Mesenchymal stem cell (in vitro differentiated cells and primary cell): ENCODE results near the gene RTKN.
A peak's percentile ranks its signal among the peaks of the same experiment; 100 is the strongest.

Experiments
- DNase-seq: peaks from one replicate; pipeline ENCODE4 v3.0.0-alpha.2; 2013
- H2AFZ ChIP-seq: one replicate; pipeline ENCODE4 v1.6.1; 2013; ENCODE audit warnings: low read depth, mild to moderate bottlenecking, control low read depth, inconsistent platforms, low read length, moderate library complexity
- H2AK5ac ChIP-seq: 2 replicates; pipeline ENCODE4 v1.6.1; 2013; ENCODE audit warnings: low read length, moderate library complexity, mild to moderate bottlenecking, inconsistent platforms; ENCODE audit not compliant: severe bottlenecking
- H2BK120ac ChIP-seq: one replicate; pipeline ENCODE4 v1.6.1; 2013; ENCODE audit warnings: low read depth, mild to moderate bottlenecking, inconsistent platforms, low read length, moderate library complexity
- H2BK12ac ChIP-seq, 2 experiments: one replicate each; pipeline ENCODE4 v1.6.1; 2013; ENCODE audit warnings: inconsistent platforms in 2 of 2, low read length in 2 of 2, mild to moderate bottlenecking in 2 of 2, moderate library complexity in 2 of 2, control low read depth in 1 of 2
- H2BK15ac ChIP-seq: one replicate; pipeline ENCODE4 v1.6.1; 2013; ENCODE audit warnings: mild to moderate bottlenecking, low read depth, inconsistent platforms; ENCODE audit not compliant: poor library complexity, severe bottlenecking
- H2BK5ac ChIP-seq: 2 replicates; pipeline ENCODE4 v1.6.1; 2013; ENCODE audit warnings: low read depth, mild to moderate bottlenecking, low read length, control low read depth, inconsistent platforms; ENCODE audit not compliant: poor library complexity, severe bottlenecking
- H3K14ac ChIP-seq, 2 experiments: one replicate each; pipeline ENCODE4 v1.6.1; 2013; ENCODE audit warnings: inconsistent platforms in 2 of 2, low read length in 2 of 2, control low read depth in 1 of 2, mild to moderate bottlenecking in 1 of 2, moderate library complexity in 1 of 2
- H3K18ac ChIP-seq, 2 experiments: one replicate each; pipeline ENCODE4 v1.6.1; 2013; ENCODE audit warnings: inconsistent platforms in 2 of 2, low read length in 2 of 2, control low read depth in 1 of 2, low read depth in 1 of 2, mild to moderate bottlenecking in 1 of 2
- H3K23ac ChIP-seq, 2 experiments: one replicate each; pipeline ENCODE4 v1.6.1; 2013; ENCODE audit warnings: inconsistent platforms in 2 of 2, low read length in 2 of 2, mild to moderate bottlenecking in 2 of 2, moderate library complexity in 2 of 2, control low read depth in 1 of 2
- H3K27ac ChIP-seq: 2 replicates; pipeline ENCODE4 v1.5.1; 2013; ENCODE audit warnings: mild to moderate bottlenecking, moderate library complexity, low read length, control low read depth, inconsistent platforms; ENCODE audit not compliant: poor library complexity, severe bottlenecking
- H3K27me3 ChIP-seq, 2 experiments: 2 replicates each; pipeline versions ENCODE4 v1.6.1 to v1.7.0; 2013; ENCODE audit warnings: low read length in 2 of 2, mild to moderate bottlenecking in 2 of 2, moderate library complexity in 2 of 2, control low read depth in 1 of 2, inconsistent platforms in 1 of 2; ENCODE audit not compliant: control insufficient read depth in 1 of 2, insufficient read depth in 1 of 2
- H3K36me3 ChIP-seq, 2 experiments: 2 replicates each; pipeline versions ENCODE4 v1.6.1 to v1.7.0; 2013; ENCODE audit warnings: low read length in 2 of 2, control low read depth in 1 of 2, inconsistent platforms in 1 of 2, low read depth in 1 of 2, mild to moderate bottlenecking in 1 of 2; ENCODE audit not compliant: insufficient read depth in 2 of 2, control insufficient read depth in 1 of 2
- H3K4ac ChIP-seq, 2 experiments: one replicate each; pipeline ENCODE4 v1.6.1; 2013; ENCODE audit warnings: inconsistent platforms in 2 of 2, low read length in 2 of 2, mild to moderate bottlenecking in 2 of 2, moderate library complexity in 2 of 2, control low read depth in 1 of 2, low read depth in 1 of 2
- H3K4me1 ChIP-seq: 2 replicates; pipeline ENCODE4 v1.6.1; 2013; ENCODE audit warnings: low read depth, low read length, control low read depth; ENCODE audit not compliant: control insufficient read depth, insufficient read depth
- H3K4me2 ChIP-seq: 2 replicates; pipeline ENCODE4 v1.6.1; 2013; ENCODE audit warnings: low read length, mild to moderate bottlenecking, inconsistent platforms; ENCODE audit not compliant: poor library complexity, severe bottlenecking
- H3K4me3 ChIP-seq, 2 experiments: 2 replicates each; pipeline versions ENCODE4 v1.5.1 to v1.7.0; 2013; ENCODE audit warnings: low read length in 2 of 2, mild to moderate bottlenecking in 2 of 2, control low read depth in 1 of 2, low read depth in 1 of 2; ENCODE audit not compliant: insufficient read depth in 1 of 2
- H3K79me1 ChIP-seq: replicated peaks from 2 replicates; pipeline ENCODE4 v1.6.1; 2013; ENCODE audit warnings: mild to moderate bottlenecking, control low read depth, low read length, inconsistent platforms; ENCODE audit not compliant: poor library complexity, severe bottlenecking
- H3K9ac ChIP-seq: 2 replicates; pipeline ENCODE4 v1.7.0; 2013; ENCODE audit warnings: mild to moderate bottlenecking, low read length, moderate library complexity
- H3K9me3 ChIP-seq: 2 replicates; pipeline ENCODE4 v1.7.0; 2013; ENCODE audit warnings: mild to moderate bottlenecking, low read length; ENCODE audit not compliant: control insufficient read depth
- H4K8ac ChIP-seq: one replicate; pipeline ENCODE4 v1.6.1; 2013; ENCODE audit warnings: inconsistent platforms, mild to moderate bottlenecking, low read length, moderate library complexity
- H4K91ac ChIP-seq: one replicate; pipeline ENCODE4 v1.6.1; 2013; ENCODE audit warnings: mild to moderate bottlenecking, low read length, inconsistent platforms
- WGBS: methylation state at CpG from one replicate; pipeline ENCODE4 v1.1.7; 2013; ENCODE audit warnings: mixed read lengths; 5-methylcytosine and 5-hydroxymethylcytosine counted together

RTKN gene

DNA sequence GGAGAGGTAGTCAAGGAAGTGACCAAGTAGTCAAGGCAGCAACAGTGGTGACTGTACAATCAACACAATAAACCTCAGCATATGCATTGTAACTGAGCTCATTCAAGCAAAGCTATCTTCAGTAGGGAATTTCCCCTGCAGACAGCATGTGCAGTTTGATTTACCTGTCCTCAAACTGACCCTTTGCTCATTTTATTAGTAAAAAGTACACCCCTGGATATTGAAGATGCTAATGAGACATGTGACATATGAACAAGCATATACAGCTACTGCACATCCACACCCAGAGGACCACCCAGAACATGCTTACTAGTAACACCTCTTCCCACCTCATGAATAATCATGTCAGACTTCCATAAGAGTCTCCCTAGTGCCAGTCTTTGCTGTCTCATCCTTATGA is 35.7 kb downstream of the RTKN start:
- no peak overlapping the region for H2AK5ac ChIP-seq
- no peak for DNase-seq

DNA sequence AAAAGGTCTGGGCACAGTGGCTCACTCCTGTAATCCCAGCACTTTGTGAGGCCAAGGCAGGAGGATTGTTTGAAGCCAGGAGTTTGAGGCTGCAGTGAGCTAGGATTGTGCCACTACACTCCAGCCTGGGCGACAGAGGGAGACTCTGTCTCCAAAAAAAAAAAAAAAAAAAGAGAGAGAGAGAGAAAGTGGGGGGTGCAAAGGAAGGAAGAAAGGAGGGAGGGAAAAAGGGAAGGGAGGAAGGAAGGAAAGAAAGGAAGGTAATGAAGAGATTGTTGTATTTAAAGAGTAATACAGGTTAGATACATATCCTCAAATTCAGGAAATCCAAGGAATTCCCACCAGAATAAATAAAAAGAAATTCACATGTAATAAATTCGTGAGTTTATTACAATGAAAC is 39.8 kb downstream of the RTKN start:
- no peak overlapping the region for H3K9ac ChIP-seq
- H3K79me1 ChIP-seq, result no peaks in the 10 kb centered on the region
- no peak overlapping the region for H3K23ac ChIP-seq
- peaks cover under 1% of the 10 kb centered on the region for H3K4me1 ChIP-seq
- no peak overlapping the region for H2BK12ac ChIP-seq
- no peak overlapping the region for H3K18ac ChIP-seq
- no peak overlapping the region for H3K14ac ChIP-seq
- no peak overlapping the region for H2AK5ac ChIP-seq
- no peak overlapping the region for H3K4me2 ChIP-seq
- no peak overlapping the region for H3K4ac ChIP-seq
- 63% methylated on average over 1 of the region's 2 CpGs for WGBS
- no peak overlapping the region for H3K4me3 ChIP-seq
- no peak overlapping the region for H2BK5ac ChIP-seq
- H3K27me3 ChIP-seq, result no peaks in the 10 kb centered on the region
- no peak overlapping the region for H2BK15ac ChIP-seq
- H3K9me3 ChIP-seq, result no peaks in the 10 kb centered on the region
- H4K8ac ChIP-seq, result no peak overlapping the region
- H3K36me3 ChIP-seq, result no peaks in the 10 kb centered on the region
- no peak overlapping the region for H4K91ac ChIP-seq
- no peak overlapping the region for H3K27ac ChIP-seq
- no peak for DNase-seq
- no peak overlapping the region for H2BK120ac ChIP-seq
- no peak overlapping the region for H2AFZ ChIP-seq

More for the DNA sequence above, 35.7 kb downstream of the RTKN start:
- Histone ChIP-seq H4K91ac (no peak overlapping the region), H3K23ac (no peak overlapping the region), H3K4me3 (no peak overlapping the region), H3K14ac (no peak overlapping the region), H3K36me3 (no peaks in the 10 kb centered on the region), H3K4me2 (no peak overlapping the region), H3K4me1 (peaks cover 2% of the 10 kb centered on the region), H2BK12ac (no peak overlapping the region), H2BK5ac (no peak overlapping the region), H3K18ac (no peak overlapping the region), H2BK15ac (no peak overlapping the region), H3K4ac (no peak overlapping the region), H3K9me3 (no peaks in the 10 kb centered on the region), H3K27ac (no peak overlapping the region), H3K9ac (no peak overlapping the region), H3K79me1 (no peaks in the 10 kb centered on the region), H3K27me3 (no peaks in the 10 kb centered on the region), H2AFZ (no peak overlapping the region), H2BK120ac (no peak overlapping the region), H4K8ac (no peak overlapping the region)

DNA sequence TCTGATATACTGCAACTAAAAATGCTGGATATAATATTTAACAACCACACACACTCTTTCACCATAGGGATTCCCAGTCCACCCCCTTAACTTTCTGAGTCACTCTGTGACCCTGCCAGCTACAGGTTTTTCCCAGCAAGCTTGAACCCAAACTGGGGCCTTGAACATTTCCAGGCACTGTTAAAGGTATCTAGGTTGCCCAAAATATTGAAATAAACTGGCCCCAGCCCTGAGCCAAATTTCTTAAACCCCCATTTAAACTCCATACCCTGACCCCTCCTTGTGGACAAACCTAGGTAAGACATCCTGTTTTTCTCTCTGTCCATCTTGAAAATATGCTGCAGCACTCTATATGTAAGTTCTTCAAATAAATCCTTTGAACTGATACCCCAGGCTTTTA is 42.0 kb downstream of the RTKN start:
- no peak overlapping the region for H2BK120ac ChIP-seq
- no peak overlapping the region for H4K8ac ChIP-seq
- no peak overlapping the region for H2BK15ac ChIP-seq
- H3K27ac ChIP-seq, result no peak overlapping the region
- DNase-seq, result peak; percentile 32
- no peak overlapping the region for H4K91ac ChIP-seq
- no peak overlapping the region for H3K18ac ChIP-seq
- H3K36me3 ChIP-seq, result no peaks in the 10 kb centered on the region
- H3K4ac ChIP-seq, result no peak overlapping the region
- H3K4me3 ChIP-seq, result no peak overlapping the region
- H3K9ac ChIP-seq, result no peak overlapping the region
- H2AFZ ChIP-seq, result no peak overlapping the region
- H3K79me1 ChIP-seq, result no peaks in the 10 kb centered on the region
- H2AK5ac ChIP-seq, result no peak overlapping the region
- no peak overlapping the region for H2BK12ac ChIP-seq
- H3K14ac ChIP-seq, result no peak overlapping the region
- H3K4me2 ChIP-seq, result no peak overlapping the region
- H3K23ac ChIP-seq, result no peak overlapping the region
- no peaks in the 10 kb centered on the region for H3K4me1 ChIP-seq
- H3K27me3 ChIP-seq, result no peaks in the 10 kb centered on the region
- H3K9me3 ChIP-seq, result no peaks in the 10 kb centered on the region
- H2BK5ac ChIP-seq, result no peak overlapping the region

DNA sequence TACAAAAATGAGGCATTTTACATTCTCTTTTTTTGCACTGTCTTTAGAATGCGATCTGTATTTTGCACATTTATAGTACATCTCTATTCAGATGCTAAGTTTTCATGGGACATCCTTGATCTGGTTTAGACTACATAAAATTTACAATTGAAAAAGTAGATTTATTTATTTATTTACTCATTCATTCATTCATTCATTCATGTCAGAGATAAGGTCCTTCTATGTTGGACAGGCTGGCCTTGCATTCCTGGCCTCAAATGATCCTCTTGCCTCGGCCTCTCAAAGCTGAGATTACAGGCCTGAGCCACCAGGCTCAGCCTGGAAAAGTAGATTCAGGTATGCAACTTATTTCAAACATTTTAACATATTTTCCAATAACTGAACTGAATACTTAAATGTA is 45.6 kb downstream of the RTKN start:
- Histone ChIP-seq H2BK120ac (no peak overlapping the region), H3K27me3 (no peaks in the 10 kb centered on the region), H3K4me2 (no peak overlapping the region), H3K4ac (no peak overlapping the region), H3K18ac (no peak overlapping the region), H3K14ac (no peak overlapping the region), H3K23ac (no peak overlapping the region), H2AFZ (no peak overlapping the region), H3K36me3 (no peaks in the 10 kb centered on the region), H3K27ac (no peak overlapping the region), H3K79me1 (no peaks in the 10 kb centered on the region), H3K4me3 (no peak overlapping the region), H4K91ac (no peak overlapping the region), H4K8ac (no peak overlapping the region), H3K9ac (no peak overlapping the region), H3K4me1 (peaks cover 2% of the 10 kb centered on the region), H3K9me3 (no peaks in the 10 kb centered on the region), H2BK15ac (no peak overlapping the region), H2BK5ac (no peak overlapping the region), H2BK12ac (no peak overlapping the region), H2AK5ac (no peak overlapping the region)
- DNase-seq, result no peak
- WGBS, result 88% methylated on average over 1 of the region's 2 CpGs
